AG10803 (cell line): ENCODE results near the gene MLC1.

ENCODE experiments used
- DNase-seq: peaks from one replicate; pipeline ENCODE4 v3.0.0; 2010; ENCODE audit warnings: low read depth
- H3K4me3 ChIP-seq: 2 replicates; pipeline ENCODE4 v1.5.1; 2011; ENCODE audit warnings: mild to moderate bottlenecking, low read length, control low read depth
- TF ChIP-seq, protein P1 (sequence below): conservative IDR thresholded peaks from 2 replicates; pipeline ENCODE4 v1.5.1; 2011; ENCODE audit warnings: mild to moderate bottlenecking, low read length, control low read depth, inconsistent platforms

Gene MLC1

DNA sequence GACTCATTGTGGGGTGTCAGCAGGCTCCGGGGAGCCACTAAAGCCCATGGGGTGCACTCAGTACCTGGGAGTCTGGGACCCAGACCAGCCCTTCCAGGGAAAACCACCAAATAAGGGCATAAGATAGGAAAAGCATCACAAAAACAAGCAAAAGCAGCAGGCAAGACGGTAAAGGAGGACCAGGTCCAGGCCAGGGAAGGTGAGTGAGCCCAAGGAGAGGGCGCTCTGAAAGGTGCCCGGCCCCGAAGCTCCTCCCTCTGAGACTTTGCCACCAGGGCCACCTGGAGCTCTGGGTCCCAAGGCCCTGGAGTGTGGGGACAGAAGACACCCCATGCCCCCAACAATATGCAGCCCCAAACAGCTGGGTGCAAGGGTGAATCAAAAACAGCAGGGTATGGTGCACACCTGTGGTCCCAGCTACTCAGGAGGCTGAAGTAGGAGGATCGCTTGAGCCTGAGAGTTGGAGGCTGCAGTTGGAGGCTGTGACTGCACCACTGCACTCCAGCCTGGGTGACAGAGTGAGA lies 67.5 kb downstream of the MLC1 start:
- TF ChIP-seq, protein P1, sequence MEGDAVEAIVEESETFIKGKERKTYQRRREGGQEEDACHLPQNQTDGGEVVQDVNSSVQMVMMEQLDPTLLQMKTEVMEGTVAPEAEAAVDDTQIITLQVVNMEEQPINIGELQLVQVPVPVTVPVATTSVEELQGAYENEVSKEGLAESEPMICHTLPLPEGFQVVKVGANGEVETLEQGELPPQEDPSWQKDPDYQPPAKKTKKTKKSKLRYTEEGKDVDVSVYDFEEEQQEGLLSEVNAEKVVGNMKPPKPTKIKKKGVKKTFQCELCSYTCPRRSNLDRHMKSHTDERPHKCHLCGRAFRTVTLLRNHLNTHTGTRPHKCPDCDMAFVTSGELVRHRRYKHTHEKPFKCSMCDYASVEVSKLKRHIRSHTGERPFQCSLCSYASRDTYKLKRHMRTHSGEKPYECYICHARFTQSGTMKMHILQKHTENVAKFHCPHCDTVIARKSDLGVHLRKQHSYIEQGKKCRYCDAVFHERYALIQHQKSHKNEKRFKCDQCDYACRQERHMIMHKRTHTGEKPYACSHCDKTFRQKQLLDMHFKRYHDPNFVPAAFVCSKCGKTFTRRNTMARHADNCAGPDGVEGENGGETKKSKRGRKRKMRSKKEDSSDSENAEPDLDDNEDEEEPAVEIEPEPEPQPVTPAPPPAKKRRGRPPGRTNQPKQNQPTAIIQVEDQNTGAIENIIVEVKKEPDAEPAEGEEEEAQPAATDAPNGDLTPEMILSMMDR: no peak
- no peak for DNase-seq
- H3K4me3 ChIP-seq: no peak overlapping the region

DNA sequence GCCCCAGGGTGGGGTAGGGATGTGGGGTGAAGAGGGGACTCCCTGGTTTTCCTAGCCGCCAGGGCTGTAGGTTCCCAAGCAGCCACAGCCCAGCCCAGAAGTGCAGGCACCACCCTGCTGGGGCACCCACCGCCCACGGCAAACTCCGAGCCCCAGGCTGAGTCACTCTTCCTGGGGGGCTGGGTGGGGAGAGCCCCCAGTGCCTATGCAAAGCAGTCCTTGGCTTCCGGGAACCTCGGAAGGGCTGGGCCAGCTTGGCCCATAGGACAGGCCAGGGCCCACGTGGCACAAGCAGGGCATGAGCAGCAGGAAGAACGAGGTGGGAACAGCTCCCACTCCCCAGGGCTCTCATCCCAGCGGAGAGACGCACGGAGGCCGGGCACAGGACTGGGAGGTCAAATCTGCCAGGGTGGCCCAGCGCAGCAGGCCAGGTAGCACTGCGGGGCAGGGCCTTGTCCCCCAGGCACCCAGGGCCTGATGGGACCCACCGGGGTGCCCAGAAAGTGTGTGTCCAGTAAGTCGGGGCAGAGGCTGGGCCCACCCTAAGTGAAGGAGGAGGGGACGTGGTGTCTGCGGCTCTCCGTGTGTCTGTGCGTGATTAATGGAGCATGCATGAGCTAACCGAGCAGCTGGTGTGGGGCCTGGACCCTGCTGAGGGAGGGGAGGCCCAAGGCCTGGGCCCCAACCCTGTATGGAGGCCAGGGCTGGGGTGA lies 68.1 kb downstream of the MLC1 start:
- TF ChIP-seq, protein P1: no peak
- H3K4me3 ChIP-seq: no peak overlapping the region
- no peak for DNase-seq

DNA sequence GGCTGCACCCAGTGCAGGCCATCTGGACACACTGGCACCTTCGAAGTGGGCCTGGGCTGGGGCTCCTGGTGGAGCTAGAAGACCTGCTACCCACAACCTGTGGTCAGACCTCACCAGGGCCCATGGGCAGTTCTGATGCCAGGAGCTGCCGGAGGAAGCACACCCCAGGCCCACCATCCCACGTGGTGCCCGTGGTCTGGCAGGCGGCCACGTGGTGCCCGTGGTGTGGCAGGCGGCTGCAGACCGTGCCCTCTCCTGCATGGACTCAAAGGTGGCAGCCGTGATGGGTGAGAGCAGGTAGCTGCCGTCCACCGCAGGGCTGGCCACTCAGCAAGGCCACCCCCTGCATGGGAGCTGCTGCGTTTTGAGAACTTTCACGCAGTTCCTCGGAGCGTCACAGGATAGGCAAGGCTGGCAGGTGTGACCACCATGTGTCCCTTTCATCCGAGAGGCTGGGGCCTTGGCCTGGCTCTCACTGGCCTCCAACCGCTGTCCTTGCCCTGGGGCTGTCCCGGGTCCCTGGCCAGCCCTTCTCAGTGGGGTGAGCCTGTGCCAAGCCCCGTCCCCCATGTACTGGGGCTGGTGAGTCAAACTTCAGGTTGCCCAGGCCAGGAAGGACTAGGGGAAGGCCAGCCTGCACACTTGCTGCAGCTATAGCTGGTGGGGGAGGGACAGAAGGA lies 68.8 kb downstream of the MLC1 start:
- TF ChIP-seq, protein P1: no peak
- H3K4me3 ChIP-seq: no peak overlapping the region
- DNase-seq: no peak

DNA sequence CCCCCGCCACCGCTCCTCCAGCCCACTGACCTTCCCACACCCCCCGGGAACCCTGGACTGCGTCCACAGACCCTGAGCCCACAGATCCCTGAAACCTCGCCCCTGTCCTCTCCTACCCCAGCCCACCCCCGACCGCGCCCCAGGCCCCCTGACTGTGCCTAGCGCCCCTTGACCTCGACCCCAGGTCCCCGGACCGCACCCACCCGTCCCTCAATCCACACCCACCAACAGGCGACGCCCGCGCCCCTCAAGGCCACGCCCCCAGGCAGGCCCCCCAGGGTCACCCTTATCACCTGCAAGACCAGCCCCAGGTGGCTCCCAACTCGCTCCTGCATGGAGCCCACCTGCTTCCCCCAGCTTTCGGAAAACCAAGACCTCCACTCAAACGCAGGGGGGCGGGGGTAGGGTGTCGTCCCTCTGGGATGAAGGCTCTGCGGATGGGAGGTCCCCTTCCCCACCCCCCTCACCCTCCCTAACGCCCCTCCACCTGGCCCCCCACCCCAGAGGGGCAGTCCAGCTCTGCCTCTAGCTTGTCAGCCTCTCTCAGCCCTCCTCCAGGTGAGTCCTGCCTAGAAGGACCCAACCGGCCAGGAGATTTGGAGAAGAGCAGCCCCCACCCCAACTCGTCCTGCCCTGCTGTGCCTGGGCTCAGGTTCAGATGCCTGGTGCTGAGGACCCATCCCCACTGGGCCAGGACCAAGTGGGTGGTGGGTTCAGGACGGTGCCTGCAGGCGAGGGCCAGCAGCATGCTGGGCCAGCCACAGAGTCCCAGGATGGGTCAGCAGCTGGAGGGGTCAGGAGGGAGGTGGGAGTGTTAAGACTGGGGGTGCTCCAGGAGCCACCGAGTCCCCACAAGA lies 69.5 kb downstream of the MLC1 start:
- TF ChIP-seq, protein P1: no peak
- DNase-seq: no peak
- no peak overlapping the region for H3K4me3 ChIP-seq

DNA sequence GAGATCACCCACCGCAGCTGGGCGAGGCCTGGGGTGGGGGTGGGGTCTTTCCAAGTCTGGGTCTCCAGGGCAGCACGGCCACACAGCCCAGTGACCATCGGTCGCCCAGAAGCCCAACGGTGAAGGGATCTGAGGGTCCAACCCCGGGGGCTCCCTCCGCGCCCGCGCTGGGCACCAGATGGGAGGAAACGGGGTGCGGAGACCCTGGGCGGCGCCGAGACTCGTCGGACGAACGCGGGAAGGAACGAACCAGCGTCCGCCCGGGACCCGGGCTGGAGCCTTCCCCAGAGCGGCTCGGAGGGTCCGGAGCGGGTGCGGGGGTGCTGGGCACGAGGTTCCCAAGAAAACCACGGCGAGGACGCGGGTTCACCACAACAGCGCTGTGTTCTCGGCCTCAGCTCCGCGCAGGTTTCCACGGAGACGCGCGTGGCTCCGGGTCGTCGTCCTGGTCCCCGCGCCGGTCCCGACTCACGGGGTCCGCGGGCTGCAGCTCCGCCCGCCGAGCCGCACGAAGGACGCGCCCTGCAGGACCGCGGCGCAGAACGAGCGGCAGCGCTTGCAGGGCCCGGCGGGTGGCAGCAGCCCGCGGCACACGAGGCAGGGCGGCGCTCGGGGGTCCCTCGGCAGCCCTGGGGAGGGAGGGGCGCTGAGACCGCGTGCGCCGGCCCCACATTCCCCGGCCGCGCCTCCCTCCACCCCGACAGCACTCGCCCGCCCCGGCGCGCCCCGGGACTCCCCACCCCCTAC lies 70.4 kb downstream of the MLC1 start:
- no peak overlapping the region for H3K4me3 ChIP-seq

DNA sequence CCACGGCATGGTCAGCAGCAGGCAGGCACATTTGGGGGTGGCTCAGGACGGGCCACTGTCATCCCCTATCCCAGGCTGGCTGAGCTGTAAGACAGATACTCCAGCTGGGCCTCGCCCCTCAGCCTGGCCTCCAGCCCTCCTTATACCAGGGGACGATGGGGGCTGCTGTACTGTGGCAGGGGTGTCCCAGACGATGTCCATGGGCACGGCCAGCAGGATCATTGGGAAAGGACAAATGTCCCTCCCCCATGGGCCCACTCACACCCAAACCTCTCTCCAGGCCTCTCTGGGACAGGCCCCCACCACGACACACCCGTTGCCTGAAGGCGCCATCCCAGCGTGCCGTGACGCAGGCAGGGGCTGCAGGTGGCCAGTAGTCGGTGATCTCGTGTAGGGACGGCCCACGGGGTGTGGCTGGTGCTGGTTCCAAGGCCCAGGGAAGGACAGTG lies 71.1 kb downstream of the MLC1 start:
- TF ChIP-seq, protein P1: no peak

More for the DNA sequence above, 70.4 kb downstream of the MLC1 start:
- DNase-seq: no peak
- TF ChIP-seq, protein P1: no peak

More for the DNA sequence above, 71.1 kb downstream of the MLC1 start:
- no peak overlapping the region for H3K4me3 ChIP-seq
- no peak for DNase-seq
